ENCODE data around the gene MND1.

Gene MND1

GRCh38 chr4:153398713-153399112 lies 54.2 kb downstream of the MND1 start:
- no peaks in the 10 kb centered on the region for H4K20me1 ChIP-seq (ENCODE audit: control insufficient read depth, insufficient read depth, low read depth, low read length)
- H3K4me3 ChIP-seq (ENCODE audit: low read length) = no peak overlapping the region
- no peak overlapping the region for H3K27ac ChIP-seq (ENCODE audit: low read depth, low read length)
- peaks cover 73% of the 10 kb centered on the region for H3K36me3 ChIP-seq (ENCODE audit: control insufficient read depth, low read length)
- H3K79me2 ChIP-seq (ENCODE audit: control insufficient read depth, low read length) = no peaks in the 10 kb centered on the region
- H3K4me2 ChIP-seq (ENCODE audit: low read length) = no peak overlapping the region
- H3K4me1 ChIP-seq (ENCODE audit: control insufficient read depth, low read length) = no peaks in the 10 kb centered on the region
- no peaks in the 10 kb centered on the region for H3K27me3 ChIP-seq (ENCODE audit: control insufficient read depth, low read length)
- no peaks in the 10 kb centered on the region for H3K9me2 ChIP-seq (replicated peaks; ENCODE audit: control insufficient read depth, low read length)
- no peak for TF ChIP-seq CTCF (IDR thresholded peaks at IDR 0.05; ENCODE audit: low read depth, low read length, poor library complexity, severe bottlenecking)
- no peak for TF ChIP-seq EZH2phosphoT487 (IDR thresholded peaks at IDR 0.05; ENCODE audit: borderline replicate concordance, low read length)
- H3F3A ChIP-seq (ENCODE audit: control insufficient read depth, insufficient read depth) = peaks cover 5% of the 10 kb centered on the region; the same call in 1 of the 2 replicates
- H3K9me3 ChIP-seq (ENCODE audit: control insufficient read depth, insufficient read depth, low read length) = no peaks in the 10 kb centered on the region

GRCh38 chr4:153399358-153399757 lies 54.9 kb downstream of the MND1 start:
- H4K20me1 ChIP-seq (ENCODE audit: control insufficient read depth, insufficient read depth, low read depth, low read length) = no peaks in the 10 kb centered on the region
- no peak overlapping the region for H3K4me2 ChIP-seq (ENCODE audit: low read length)
- H3K79me2 ChIP-seq (ENCODE audit: control insufficient read depth, low read length) = no peaks in the 10 kb centered on the region
- TF ChIP-seq CTCF (IDR thresholded peaks at IDR 0.05; ENCODE audit: low read depth, low read length, poor library complexity, severe bottlenecking) (no peak), EZH2phosphoT487 (IDR thresholded peaks at IDR 0.05; ENCODE audit: borderline replicate concordance, low read length) (no peak)
- no peak overlapping the region for H3K4me3 ChIP-seq (ENCODE audit: low read length)
- no peaks in the 10 kb centered on the region for H3K9me3 ChIP-seq (ENCODE audit: control insufficient read depth, insufficient read depth, low read length)
- H3K4me1 ChIP-seq (ENCODE audit: control insufficient read depth, low read length) = no peaks in the 10 kb centered on the region
- H3K36me3 ChIP-seq (ENCODE audit: control insufficient read depth, low read length) = peaks cover 69% of the 10 kb centered on the region
- no peaks in the 10 kb centered on the region for H3K27me3 ChIP-seq (ENCODE audit: control insufficient read depth, low read length)
- peaks cover 5% of the 10 kb centered on the region; the same call in 1 of the 2 replicates for H3F3A ChIP-seq (ENCODE audit: control insufficient read depth, insufficient read depth)
- H3K27ac ChIP-seq (ENCODE audit: low read depth, low read length) = no peak overlapping the region
- no peaks in the 10 kb centered on the region for H3K9me2 ChIP-seq (replicated peaks; ENCODE audit: control insufficient read depth, low read length)

- no peak overlapping the region for H3K4me3 ChIP-seq (ENCODE audit: low read length)
- TF ChIP-seq CTCF (IDR thresholded peaks at IDR 0.05; ENCODE audit: low read depth, low read length, poor library complexity, severe bottlenecking) (no peak), EZH2phosphoT487 (IDR thresholded peaks at IDR 0.05; ENCODE audit: borderline replicate concordance, low read length) (no peak)
- no peaks in the 10 kb centered on the region for H3K9me2 ChIP-seq (replicated peaks; ENCODE audit: control insufficient read depth, low read length)
- H3K27ac ChIP-seq (ENCODE audit: low read depth, low read length) = no peak overlapping the region
- H3K4me1 ChIP-seq (ENCODE audit: control insufficient read depth, low read length) = no peaks in the 10 kb centered on the region
- no peak overlapping the region for H3K4me2 ChIP-seq (ENCODE audit: low read length)
- no peaks in the 10 kb centered on the region for H3K27me3 ChIP-seq (ENCODE audit: control insufficient read depth, low read length)
- no peaks in the 10 kb centered on the region for H4K20me1 ChIP-seq (ENCODE audit: control insufficient read depth, insufficient read depth, low read depth, low read length)
- H3K36me3 ChIP-seq (ENCODE audit: control insufficient read depth, low read length) = peaks cover 68% of the 10 kb centered on the region
- no peaks in the 10 kb centered on the region for H3K79me2 ChIP-seq (ENCODE audit: control insufficient read depth, low read length)
- H3K9me3 ChIP-seq (ENCODE audit: control insufficient read depth, insufficient read depth, low read length) = no peaks in the 10 kb centered on the region
- peaks cover 5% of the 10 kb centered on the region; the same call in 1 of the 2 replicates for H3F3A ChIP-seq (ENCODE audit: control insufficient read depth, insufficient read depth)
Measured at GRCh38 chr4:153401501-153401900, 57.0 kb downstream of the MND1 start.

Measured in DOHH2 (cell line).